ENCODE data around the gene VSTM2B. TPM values are rescaled to one million over a fixed set of nuclear protein-coding genes. Genes with fewer than 3 reads are reported as not detected.

VSTM2B gene
- total RNA-seq, 2 donors from 2014 or later = not detected

GRCh38 chr19:29503140-29503758, 22.5 kb upstream of the VSTM2B start:
- ATAC-seq (no peak), DNase-seq (no peak)
- no peaks in the 10 kb centered on the region for H3K36me3 ChIP-seq (replicated peaks in 1 of 2; ENCODE audit: insufficient read depth in 1 of 2, low read depth in 2 of 2)
- TF ChIP-seq POLR2A (IDR thresholded peaks at IDR 0.05) = no peak
- TF ChIP-seq CTCF (IDR thresholded peaks at IDR 0.05) = no peak
- no peak overlapping the region for H3K4me3 ChIP-seq
- intact Hi-C loops (cut with DNase I) = no loop called here
- 64 to 70% methylated on average over 11 to 12 of the region's 12 CpGs for WGBS, 2 donors
- H3K27ac ChIP-seq = no peak overlapping the region
- H3K27me3 ChIP-seq = no peaks in the 10 kb centered on the region
- no peaks in the 10 kb centered on the region for H3K9me3 ChIP-seq
- H3K4me1 ChIP-seq = no peaks in the 10 kb centered on the region

- no peak overlapping the region for H3K27ac ChIP-seq
- no peaks in the 10 kb centered on the region for H3K9me3 ChIP-seq
- DNase-seq = no peak
- no peaks in the 10 kb centered on the region for H3K27me3 ChIP-seq
- ATAC-seq = no peak
- no peaks in the 10 kb centered on the region for H3K4me1 ChIP-seq
- 62 to 66% methylated on average over 8 to 10 of the region's 10 CpGs for WGBS, 2 donors
- H3K36me3 ChIP-seq (replicated peaks in 1 of 2; ENCODE audit: insufficient read depth in 1 of 2, low read depth in 2 of 2) = no peaks in the 10 kb centered on the region
- intact Hi-C loops (cut with DNase I) = no loop called here
- TF ChIP-seq CTCF (IDR thresholded peaks at IDR 0.05) (no peak), POLR2A (IDR thresholded peaks at IDR 0.05) (no peak)
- no peak overlapping the region for H3K4me3 ChIP-seq
These were observed 22.0 kb upstream of the VSTM2B start for GRCh38 chr19:29503785-29504184.

GRCh38 chr19:29504454-29504853, 21.3 kb upstream of the VSTM2B start:
- no peak overlapping the region for H3K27ac ChIP-seq
- TF ChIP-seq CTCF (IDR thresholded peaks at IDR 0.05) = no peak
- TF ChIP-seq POLR2A (IDR thresholded peaks at IDR 0.05) = no peak
- ATAC-seq (no peak), DNase-seq (no peak)
- no peaks in the 10 kb centered on the region for H3K4me1 ChIP-seq
- H3K27me3 ChIP-seq = no peaks in the 10 kb centered on the region
- 58 to 65% methylated on average over 6 to 8 of the region's 8 CpGs for WGBS, 2 donors
- no peaks in the 10 kb centered on the region for H3K36me3 ChIP-seq (replicated peaks in 1 of 2; ENCODE audit: insufficient read depth in 1 of 2, low read depth in 2 of 2)
- intact Hi-C loops (cut with DNase I) = no loop called here
- no peak overlapping the region for H3K4me3 ChIP-seq
- no peaks in the 10 kb centered on the region for H3K9me3 ChIP-seq

- ATAC-seq (no peak), DNase-seq (no peak)
- H3K4me1 ChIP-seq = no peaks in the 10 kb centered on the region
- no peak overlapping the region for H3K27ac ChIP-seq
- no peak overlapping the region for H3K4me3 ChIP-seq
- H3K27me3 ChIP-seq = no peaks in the 10 kb centered on the region
- H3K9me3 ChIP-seq = no peaks in the 10 kb centered on the region
- intact Hi-C loops (cut with DNase I) = no loop called here
- no peaks in the 10 kb centered on the region for H3K36me3 ChIP-seq (replicated peaks in 1 of 2; ENCODE audit: insufficient read depth in 1 of 2, low read depth in 2 of 2)
- TF ChIP-seq POLR2A (IDR thresholded peaks at IDR 0.05) = no peak
- TF ChIP-seq CTCF (IDR thresholded peaks at IDR 0.05) = no peak
- WGBS, 2 donors = 68 to 79% methylated on average over 9 to 13 of the region's 13 CpGs
These were observed 20.5 kb upstream of the VSTM2B start for GRCh38 chr19:29505097-29505824.

GRCh38 chr19:29506619-29506911, 19.2 kb upstream of the VSTM2B start:
- H3K36me3 ChIP-seq (replicated peaks in 1 of 2; ENCODE audit: insufficient read depth in 1 of 2, low read depth in 2 of 2) = no peaks in the 10 kb centered on the region
- H3K4me3 ChIP-seq = no peak overlapping the region
- intact Hi-C loops (cut with DNase I) = no loop called here
- ATAC-seq = no peak
- H3K27me3 ChIP-seq = peaks cover 0 to 3% of the 10 kb centered on the region in 2 donors
- no peak for DNase-seq
- no peaks in the 10 kb centered on the region for H3K4me1 ChIP-seq
- TF ChIP-seq CTCF (IDR thresholded peaks at IDR 0.05) (no peak), POLR2A (IDR thresholded peaks at IDR 0.05) (no peak)
- no peak overlapping the region for H3K27ac ChIP-seq
- H3K9me3 ChIP-seq = no peaks in the 10 kb centered on the region
- WGBS, 2 donors = 38 to 100% methylated on average over 1 of the region's 1 CpG
